ENCODE results near the gene MAPKAP1. TPM values are rescaled to one million over a fixed set of nuclear protein-coding genes. Genes with fewer than 3 reads are reported as not detected.
A peak's percentile ranks its signal among the peaks of the same experiment; 100 is the strongest.

Gene MAPKAP1
- total and polyA plus RNA-seq, 2 of the 13 experiments (the other 11 are each of a cell fraction or from before 2014, with no cell fraction given) = 45.0 to 64.3 TPM

DNA sequence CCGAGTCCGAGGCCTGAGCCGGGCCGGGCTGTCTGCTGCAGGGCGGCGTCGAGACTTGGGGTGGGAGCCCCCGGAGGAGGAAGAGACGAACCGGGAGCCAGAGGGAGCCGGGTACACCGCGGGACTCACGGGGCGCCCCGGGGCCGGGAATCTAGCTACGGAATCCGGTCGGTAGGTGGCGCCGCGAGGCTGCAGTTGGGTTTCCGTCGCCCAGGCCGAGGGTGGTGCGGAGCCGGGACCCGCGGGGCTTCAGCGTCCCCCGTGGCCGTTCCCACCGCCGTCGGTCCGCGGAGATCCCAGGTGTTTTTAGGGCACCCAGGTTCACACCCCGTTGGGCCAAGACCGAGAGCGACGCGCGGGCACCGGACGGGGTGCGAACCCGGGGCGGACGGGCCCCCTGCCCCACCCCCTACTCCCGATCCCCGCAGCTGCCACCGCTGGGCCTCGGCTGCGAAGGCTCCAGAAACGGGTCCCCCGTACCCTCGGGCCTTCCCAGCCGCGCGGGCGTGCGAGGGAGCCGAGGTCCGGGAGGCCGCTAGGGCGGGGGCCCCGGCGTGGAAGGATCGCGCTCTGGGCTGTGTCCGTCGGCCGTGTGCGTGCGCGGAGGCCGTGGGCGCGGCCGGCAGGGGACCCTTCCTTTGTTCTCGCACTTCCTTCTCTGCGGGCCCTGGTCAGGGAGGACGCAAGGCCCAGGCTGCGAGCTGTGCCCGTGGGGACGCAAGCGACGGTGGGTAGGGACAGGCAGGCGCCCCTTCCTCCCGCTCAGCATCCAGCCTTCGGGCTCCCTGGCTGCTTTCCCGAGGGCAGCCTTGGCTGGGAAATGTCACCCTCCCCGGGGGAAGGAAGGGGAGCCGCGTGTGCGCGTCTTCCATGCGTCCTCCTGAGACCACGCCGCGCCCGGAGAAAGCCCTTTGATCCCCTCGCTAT is 298.8 kb downstream of the MAPKAP1 start (continued):
- TF ChIP-seq ATF7 (IDR thresholded peaks at IDR 0.05) = no peak
- TF ChIP-seq ATF7 (CRISPR knock-in tag; IDR thresholded peaks at IDR 0.05) = no peak
- TF ChIP-seq TCF7L2 (IDR thresholded peaks at IDR 0.05; ENCODE audit: low read depth, low read length) = no peak
- peak; percentile 32; the same call in 1 of the 2 replicates for TF ChIP-seq ZNF839 (CRISPR knock-in tag; IDR thresholded peaks at IDR 0.05; ENCODE audit: borderline replicate concordance)
- no peak for TF ChIP-seq NFE2L2 (IDR thresholded peaks at IDR 0.05; ENCODE audit: low read length)
- no peak for TF ChIP-seq ZNF510 (CRISPR knock-in tag; IDR thresholded peaks at IDR 0.05; ENCODE audit: low read depth)
- TF ChIP-seq, protein P1, sequence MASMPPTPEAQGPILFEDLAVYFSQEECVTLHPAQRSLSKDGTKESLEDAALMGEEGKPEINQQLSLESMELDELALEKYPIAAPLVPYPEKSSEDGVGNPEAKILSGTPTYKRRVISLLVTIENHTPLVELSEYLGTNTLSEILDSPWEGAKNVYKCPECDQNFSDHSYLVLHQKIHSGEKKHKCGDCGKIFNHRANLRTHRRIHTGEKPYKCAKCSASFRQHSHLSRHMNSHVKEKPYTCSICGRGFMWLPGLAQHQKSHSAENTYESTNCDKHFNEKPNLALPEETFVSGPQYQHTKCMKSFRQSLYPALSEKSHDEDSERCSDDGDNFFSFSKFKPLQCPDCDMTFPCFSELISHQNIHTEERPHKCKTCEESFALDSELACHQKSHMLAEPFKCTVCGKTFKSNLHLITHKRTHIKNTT (CRISPR knock-in tag; IDR thresholded peaks at IDR 0.05) = no peak
- TF ChIP-seq ZNF564 (CRISPR knock-in tag; IDR thresholded peaks at IDR 0.05) = no peak
- TF ChIP-seq ZNF468 (CRISPR knock-in tag; IDR thresholded peaks at IDR 0.05) = no peak
- TF ChIP-seq ZNF10 (CRISPR knock-in tag; IDR thresholded peaks at IDR 0.05; ENCODE audit: borderline replicate concordance, low read depth) = no peak
- no peak for TF ChIP-seq ZNF7 (CRISPR knock-in tag; IDR thresholded peaks at IDR 0.05)
- TF ChIP-seq NPAS2 (CRISPR knock-in tag; IDR thresholded peaks at IDR 0.05; ENCODE audit: borderline replicate concordance) = no peak
- no peak for TF ChIP-seq TAF15 (IDR thresholded peaks at IDR 0.05; ENCODE audit: low read depth, low read length, poor library complexity, severe bottlenecking)
- TF ChIP-seq CBX5 (CRISPR knock-in tag; IDR thresholded peaks at IDR 0.05; ENCODE audit: borderline replicate concordance) = no peak
- TF ChIP-seq CEBPB (IDR thresholded peaks at IDR 0.05; ENCODE audit: borderline replicate concordance, low read depth, low read length) = no peak
- no peak for TF ChIP-seq NONO (IDR thresholded peaks at IDR 0.05)
- no peak for TF ChIP-seq NONO (CRISPR knock-in tag; conservative IDR thresholded peaks at IDR 0.05)
- TF ChIP-seq USF2 (IDR thresholded peaks at IDR 0.05; ENCODE audit: low read depth, low read length) = no peak
- TF ChIP-seq USF2 (CRISPR knock-in tag; IDR thresholded peaks at IDR 0.05; ENCODE audit: borderline replicate concordance) = no peak
- TF ChIP-seq NR2C2 (CRISPR knock-in tag; IDR thresholded peaks at IDR 0.05; ENCODE audit: borderline replicate concordance) = no peak
- TF ChIP-seq, protein P2, sequence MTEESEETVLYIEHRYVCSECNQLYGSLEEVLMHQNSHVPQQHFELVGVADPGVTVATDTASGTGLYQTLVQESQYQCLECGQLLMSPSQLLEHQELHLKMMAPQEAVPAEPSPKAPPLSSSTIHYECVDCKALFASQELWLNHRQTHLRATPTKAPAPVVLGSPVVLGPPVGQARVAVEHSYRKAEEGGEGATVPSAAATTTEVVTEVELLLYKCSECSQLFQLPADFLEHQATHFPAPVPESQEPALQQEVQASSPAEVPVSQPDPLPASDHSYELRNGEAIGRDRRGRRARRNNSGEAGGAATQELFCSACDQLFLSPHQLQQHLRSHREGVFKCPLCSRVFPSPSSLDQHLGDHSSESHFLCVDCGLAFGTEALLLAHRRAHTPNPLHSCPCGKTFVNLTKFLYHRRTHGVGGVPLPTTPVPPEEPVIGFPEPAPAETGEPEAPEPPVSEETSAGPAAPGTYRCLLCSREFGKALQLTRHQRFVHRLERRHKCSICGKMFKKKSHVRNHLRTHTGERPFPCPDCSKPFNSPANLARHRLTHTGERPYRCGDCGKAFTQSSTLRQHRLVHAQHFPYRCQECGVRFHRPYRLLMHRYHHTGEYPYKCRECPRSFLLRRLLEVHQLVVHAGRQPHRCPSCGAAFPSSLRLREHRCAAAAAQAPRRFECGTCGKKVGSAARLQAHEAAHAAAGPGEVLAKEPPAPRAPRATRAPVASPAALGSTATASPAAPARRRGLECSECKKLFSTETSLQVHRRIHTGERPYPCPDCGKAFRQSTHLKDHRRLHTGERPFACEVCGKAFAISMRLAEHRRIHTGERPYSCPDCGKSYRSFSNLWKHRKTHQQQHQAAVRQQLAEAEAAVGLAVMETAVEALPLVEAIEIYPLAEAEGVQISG (CRISPR knock-in tag; IDR thresholded peaks at IDR 0.05) = peak; percentile 30; the same call in 1 of the 2 replicates
- TF ChIP-seq ZNF616 (CRISPR knock-in tag; IDR thresholded peaks at IDR 0.05; ENCODE audit: low read depth) = no peak
- TF ChIP-seq ZNF720 (CRISPR knock-in tag; IDR thresholded peaks at IDR 0.05) = no peak
- TF ChIP-seq CCDC6 (CRISPR knock-in tag; IDR thresholded peaks at IDR 0.05) = no peak
- TF ChIP-seq ZNF605 (CRISPR knock-in tag; IDR thresholded peaks at IDR 0.05) = peak; percentile 58; the same call in 1 of the 2 replicates

Data from HepG2 (cell line).